ENCODE data around the gene C4orf50.

Gene C4orf50

DNA sequence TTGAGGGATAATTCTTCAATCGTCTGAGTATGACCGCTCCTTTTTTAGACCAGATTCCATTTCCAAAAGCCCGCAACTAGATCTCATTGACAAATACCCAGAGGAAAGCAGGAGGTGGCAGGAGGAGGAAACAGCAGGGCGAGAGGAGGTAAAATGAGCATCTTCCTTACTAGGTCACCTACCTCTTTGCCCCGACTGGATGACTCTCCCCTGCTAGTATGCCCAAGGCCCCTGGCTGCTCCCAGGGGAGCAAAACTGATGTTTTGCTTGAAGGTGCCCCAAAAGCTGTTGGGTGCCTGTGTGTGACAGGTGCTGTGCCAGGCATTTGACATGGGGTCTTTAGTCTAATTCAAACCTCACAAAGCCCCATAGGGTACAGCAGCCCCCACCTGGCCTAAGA lies 48.9 kb downstream of the C4orf50 start:
- ATAC-seq: no peak
- TF ChIP-seq ZFP3 (CRISPR knock-in tag; IDR thresholded peaks at IDR 0.05) (no peak), ISL1 (CRISPR knock-in tag; IDR thresholded peaks at IDR 0.05) (no peak), ZNF70 (CRISPR knock-in tag; IDR thresholded peaks at IDR 0.05) (no peak), TCF4 (CRISPR knock-in tag; IDR thresholded peaks at IDR 0.05; ENCODE audit: borderline replicate concordance) (no peak), OSR1 (CRISPR knock-in tag; IDR thresholded peaks at IDR 0.05) (no peak), TOX (CRISPR knock-in tag; IDR thresholded peaks at IDR 0.05; ENCODE audit: borderline replicate concordance) (no peak), RARB (CRISPR knock-in tag; IDR thresholded peaks at IDR 0.05) (no peak), ZFP30 (CRISPR knock-in tag; IDR thresholded peaks at IDR 0.05) (no peak), CSDC2 (CRISPR knock-in tag; IDR thresholded peaks at IDR 0.05) (no peak)

DNA sequence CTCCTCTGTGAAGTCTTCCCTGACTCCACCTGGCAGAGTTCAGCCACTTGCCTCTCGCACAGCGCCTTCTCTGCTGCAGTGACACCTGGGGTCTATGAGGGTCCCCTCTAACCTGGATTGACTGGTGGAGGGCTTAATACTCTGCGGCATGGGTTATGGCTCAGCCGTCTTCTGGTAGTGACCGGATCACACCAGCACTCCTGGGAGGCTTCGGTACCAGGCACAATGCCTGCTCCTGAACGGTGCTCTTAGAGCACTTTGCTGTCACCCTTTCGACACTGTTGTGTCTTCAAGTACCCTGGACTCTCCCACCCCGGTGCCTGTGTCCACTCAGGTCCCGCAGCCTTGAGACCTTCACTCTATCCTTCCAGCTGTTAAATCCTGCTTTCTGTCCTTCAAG lies 50.0 kb downstream of the C4orf50 start:
- ATAC-seq: no peak
- no peak for TF ChIP-seq ZNF70 (CRISPR knock-in tag; IDR thresholded peaks at IDR 0.05)
- TF ChIP-seq ZFP30 (CRISPR knock-in tag; IDR thresholded peaks at IDR 0.05): no peak
- TF ChIP-seq BACH2 (CRISPR knock-in tag; IDR thresholded peaks at IDR 0.05; ENCODE audit: borderline replicate concordance): no peak
- TF ChIP-seq SNAI2 (CRISPR knock-in tag; IDR thresholded peaks at IDR 0.05): no peak
- TF ChIP-seq, protein P1, sequence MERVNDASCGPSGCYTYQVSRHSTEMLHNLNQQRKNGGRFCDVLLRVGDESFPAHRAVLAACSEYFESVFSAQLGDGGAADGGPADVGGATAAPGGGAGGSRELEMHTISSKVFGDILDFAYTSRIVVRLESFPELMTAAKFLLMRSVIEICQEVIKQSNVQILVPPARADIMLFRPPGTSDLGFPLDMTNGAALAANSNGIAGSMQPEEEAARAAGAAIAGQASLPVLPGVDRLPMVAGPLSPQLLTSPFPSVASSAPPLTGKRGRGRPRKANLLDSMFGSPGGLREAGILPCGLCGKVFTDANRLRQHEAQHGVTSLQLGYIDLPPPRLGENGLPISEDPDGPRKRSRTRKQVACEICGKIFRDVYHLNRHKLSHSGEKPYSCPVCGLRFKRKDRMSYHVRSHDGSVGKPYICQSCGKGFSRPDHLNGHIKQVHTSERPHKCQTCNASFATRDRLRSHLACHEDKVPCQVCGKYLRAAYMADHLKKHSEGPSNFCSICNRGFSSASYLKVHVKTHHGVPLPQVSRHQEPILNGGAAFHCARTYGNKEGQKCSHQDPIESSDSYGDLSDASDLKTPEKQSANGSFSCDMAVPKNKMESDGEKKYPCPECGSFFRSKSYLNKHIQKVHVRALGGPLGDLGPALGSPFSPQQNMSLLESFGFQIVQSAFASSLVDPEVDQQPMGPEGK (CRISPR knock-in tag; IDR thresholded peaks at IDR 0.05; ENCODE audit: borderline replicate concordance): no peak
- TF ChIP-seq ISL1 (CRISPR knock-in tag; IDR thresholded peaks at IDR 0.05): no peak
- no peak for TF ChIP-seq ZNF8 (CRISPR knock-in tag; IDR thresholded peaks at IDR 0.05)
- TF ChIP-seq TCF4 (CRISPR knock-in tag; IDR thresholded peaks at IDR 0.05; ENCODE audit: borderline replicate concordance): no peak
- TF ChIP-seq ESRRG (CRISPR knock-in tag; IDR thresholded peaks at IDR 0.05): no peak
- TF ChIP-seq RARB (CRISPR knock-in tag; IDR thresholded peaks at IDR 0.05): no peak
- no peak for TF ChIP-seq PPARA (CRISPR knock-in tag; IDR thresholded peaks at IDR 0.05; ENCODE audit: borderline replicate concordance)
- TF ChIP-seq CSDC2 (CRISPR knock-in tag; IDR thresholded peaks at IDR 0.05): no peak
- no peak for TF ChIP-seq ZFP3 (CRISPR knock-in tag; IDR thresholded peaks at IDR 0.05)
- no peak for TF ChIP-seq OSR1 (CRISPR knock-in tag; IDR thresholded peaks at IDR 0.05)
- no peak for TF ChIP-seq ZC3H10 (CRISPR knock-in tag; IDR thresholded peaks at IDR 0.05)
- TF ChIP-seq ARNTL (CRISPR knock-in tag; IDR thresholded peaks at IDR 0.05; ENCODE audit: borderline replicate concordance, low read depth): no peak
- TF ChIP-seq ZNF565 (CRISPR knock-in tag; conservative IDR thresholded peaks at IDR 0.05; ENCODE audit: low read depth): no peak
- no peak for TF ChIP-seq GLIS3 (CRISPR knock-in tag; IDR thresholded peaks at IDR 0.05)

DNA sequence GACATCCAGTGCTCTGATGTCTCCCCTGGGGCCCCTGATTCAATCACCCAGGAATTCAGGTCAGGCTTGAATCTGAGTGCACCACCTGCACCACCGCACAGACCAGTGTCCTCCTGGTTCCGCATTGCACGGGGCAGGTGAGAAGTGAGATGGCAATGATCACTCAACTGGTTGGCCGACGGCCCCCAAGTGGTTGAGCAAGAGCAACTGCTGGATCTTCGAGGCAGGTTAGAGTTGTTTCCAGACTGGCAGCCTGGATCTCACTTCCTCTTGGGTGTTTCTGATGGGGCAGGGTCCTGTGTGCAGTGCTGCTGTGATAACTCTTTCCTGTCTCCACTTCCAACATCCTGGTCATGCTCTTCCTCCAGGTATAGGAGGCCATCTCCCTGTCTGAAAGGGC lies 50.4 kb downstream of the C4orf50 start:
- ATAC-seq: no peak
- TF ChIP-seq ZFP3 (CRISPR knock-in tag; IDR thresholded peaks at IDR 0.05) (no peak), ZNF565 (CRISPR knock-in tag; conservative IDR thresholded peaks at IDR 0.05; ENCODE audit: low read depth) (no peak), CSDC2 (CRISPR knock-in tag; IDR thresholded peaks at IDR 0.05) (no peak), ZNF8 (CRISPR knock-in tag; IDR thresholded peaks at IDR 0.05) (no peak), ZFP30 (CRISPR knock-in tag; IDR thresholded peaks at IDR 0.05) (no peak), ARNTL (CRISPR knock-in tag; IDR thresholded peaks at IDR 0.05; ENCODE audit: borderline replicate concordance, low read depth) (no peak), PPARA (CRISPR knock-in tag; IDR thresholded peaks at IDR 0.05; ENCODE audit: borderline replicate concordance) (no peak), BACH2 (CRISPR knock-in tag; IDR thresholded peaks at IDR 0.05; ENCODE audit: borderline replicate concordance) (no peak), ESRRG (CRISPR knock-in tag; IDR thresholded peaks at IDR 0.05) (no peak), TCF4 (CRISPR knock-in tag; IDR thresholded peaks at IDR 0.05; ENCODE audit: borderline replicate concordance) (no peak), ISL1 (CRISPR knock-in tag; IDR thresholded peaks at IDR 0.05) (no peak), ZNF70 (CRISPR knock-in tag; IDR thresholded peaks at IDR 0.05) (no peak), TOX (CRISPR knock-in tag; IDR thresholded peaks at IDR 0.05; ENCODE audit: borderline replicate concordance) (no peak), ZC3H10 (CRISPR knock-in tag; IDR thresholded peaks at IDR 0.05) (no peak)
- TF ChIP-seq, protein P2, sequence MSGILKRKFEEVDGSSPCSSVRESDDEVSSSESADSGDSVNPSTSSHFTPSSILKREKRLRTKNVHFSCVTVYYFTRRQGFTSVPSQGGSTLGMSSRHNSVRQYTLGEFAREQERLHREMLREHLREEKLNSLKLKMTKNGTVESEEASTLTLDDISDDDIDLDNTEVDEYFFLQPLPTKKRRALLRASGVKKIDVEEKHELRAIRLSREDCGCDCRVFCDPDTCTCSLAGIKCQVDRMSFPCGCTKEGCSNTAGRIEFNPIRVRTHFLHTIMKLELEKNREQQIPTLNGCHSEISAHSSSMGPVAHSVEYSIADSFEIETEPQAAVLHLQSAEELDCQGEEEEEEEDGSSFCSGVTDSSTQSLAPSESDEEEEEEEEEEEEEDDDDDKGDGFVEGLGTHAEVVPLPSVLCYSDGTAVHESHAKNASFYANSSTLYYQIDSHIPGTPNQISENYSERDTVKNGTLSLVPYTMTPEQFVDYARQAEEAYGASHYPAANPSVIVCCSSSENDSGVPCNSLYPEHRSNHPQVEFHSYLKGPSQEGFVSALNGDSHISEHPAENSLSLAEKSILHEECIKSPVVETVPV (CRISPR knock-in tag; IDR thresholded peaks at IDR 0.05): no peak
- TF ChIP-seq, protein P3, sequence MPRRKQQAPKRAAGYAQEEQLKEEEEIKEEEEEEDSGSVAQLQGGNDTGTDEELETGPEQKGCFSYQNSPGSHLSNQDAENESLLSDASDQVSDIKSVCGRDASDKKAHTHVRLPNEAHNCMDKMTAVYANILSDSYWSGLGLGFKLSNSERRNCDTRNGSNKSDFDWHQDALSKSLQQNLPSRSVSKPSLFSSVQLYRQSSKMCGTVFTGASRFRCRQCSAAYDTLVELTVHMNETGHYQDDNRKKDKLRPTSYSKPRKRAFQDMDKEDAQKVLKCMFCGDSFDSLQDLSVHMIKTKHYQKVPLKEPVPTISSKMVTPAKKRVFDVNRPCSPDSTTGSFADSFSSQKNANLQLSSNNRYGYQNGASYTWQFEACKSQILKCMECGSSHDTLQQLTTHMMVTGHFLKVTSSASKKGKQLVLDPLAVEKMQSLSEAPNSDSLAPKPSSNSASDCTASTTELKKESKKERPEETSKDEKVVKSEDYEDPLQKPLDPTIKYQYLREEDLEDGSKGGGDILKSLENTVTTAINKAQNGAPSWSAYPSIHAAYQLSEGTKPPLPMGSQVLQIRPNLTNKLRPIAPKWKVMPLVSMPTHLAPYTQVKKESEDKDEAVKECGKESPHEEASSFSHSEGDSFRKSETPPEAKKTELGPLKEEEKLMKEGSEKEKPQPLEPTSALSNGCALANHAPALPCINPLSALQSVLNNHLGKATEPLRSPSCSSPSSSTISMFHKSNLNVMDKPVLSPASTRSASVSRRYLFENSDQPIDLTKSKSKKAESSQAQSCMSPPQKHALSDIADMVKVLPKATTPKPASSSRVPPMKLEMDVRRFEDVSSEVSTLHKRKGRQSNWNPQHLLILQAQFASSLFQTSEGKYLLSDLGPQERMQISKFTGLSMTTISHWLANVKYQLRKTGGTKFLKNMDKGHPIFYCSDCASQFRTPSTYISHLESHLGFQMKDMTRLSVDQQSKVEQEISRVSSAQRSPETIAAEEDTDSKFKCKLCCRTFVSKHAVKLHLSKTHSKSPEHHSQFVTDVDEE (CRISPR knock-in tag; IDR thresholded peaks at IDR 0.05): no peak
- TF ChIP-seq, protein P4, sequence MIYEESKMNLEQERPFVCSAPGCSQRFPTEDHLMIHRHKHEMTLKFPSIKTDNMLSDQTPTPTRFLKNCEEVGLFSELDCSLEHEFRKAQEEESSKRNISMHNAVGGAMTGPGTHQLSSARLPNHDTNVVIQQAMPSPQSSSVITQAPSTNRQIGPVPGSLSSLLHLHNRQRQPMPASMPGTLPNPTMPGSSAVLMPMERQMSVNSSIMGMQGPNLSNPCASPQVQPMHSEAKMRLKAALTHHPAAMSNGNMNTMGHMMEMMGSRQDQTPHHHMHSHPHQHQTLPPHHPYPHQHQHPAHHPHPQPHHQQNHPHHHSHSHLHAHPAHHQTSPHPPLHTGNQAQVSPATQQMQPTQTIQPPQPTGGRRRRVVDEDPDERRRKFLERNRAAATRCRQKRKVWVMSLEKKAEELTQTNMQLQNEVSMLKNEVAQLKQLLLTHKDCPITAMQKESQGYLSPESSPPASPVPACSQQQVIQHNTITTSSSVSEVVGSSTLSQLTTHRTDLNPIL (CRISPR knock-in tag; IDR thresholded peaks at IDR 0.05; ENCODE audit: low read depth): no peak
- TF ChIP-seq, protein P5, sequence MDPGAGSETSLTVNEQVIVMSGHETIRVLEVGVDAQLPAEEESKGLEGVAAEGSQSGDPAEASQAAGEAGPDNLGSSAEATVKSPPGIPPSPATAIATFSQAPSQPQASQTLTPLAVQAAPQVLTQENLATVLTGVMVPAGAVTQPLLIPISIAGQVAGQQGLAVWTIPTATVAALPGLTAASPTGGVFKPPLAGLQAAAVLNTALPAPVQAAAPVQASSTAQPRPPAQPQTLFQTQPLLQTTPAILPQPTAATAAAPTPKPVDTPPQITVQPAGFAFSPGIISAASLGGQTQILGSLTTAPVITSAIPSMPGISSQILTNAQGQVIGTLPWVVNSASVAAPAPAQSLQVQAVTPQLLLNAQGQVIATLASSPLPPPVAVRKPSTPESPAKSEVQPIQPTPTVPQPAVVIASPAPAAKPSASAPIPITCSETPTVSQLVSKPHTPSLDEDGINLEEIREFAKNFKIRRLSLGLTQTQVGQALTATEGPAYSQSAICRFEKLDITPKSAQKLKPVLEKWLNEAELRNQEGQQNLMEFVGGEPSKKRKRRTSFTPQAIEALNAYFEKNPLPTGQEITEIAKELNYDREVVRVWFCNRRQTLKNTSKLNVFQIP (CRISPR knock-in tag; IDR thresholded peaks at IDR 0.05; ENCODE audit: borderline replicate concordance, low read depth): no peak

All from SK-N-SH treated with all-trans-retinoic acid at 6 μM for 48 hours (cell line).